Kidney epithelial cell (primary cell): ENCODE data around the gene EXPH5. TPM values are rescaled to one million over a fixed set of nuclear protein-coding genes. Genes with fewer than 3 reads are reported as not detected.
A peak's percentile ranks its signal among the peaks of the same experiment; 100 is the strongest.

Source experiments
- DNase-seq: peaks from one replicate; pipeline ENCODE4 v3.0.0-alpha.2; 2010; ENCODE audit warnings: low read depth
- H3K27me3 ChIP-seq: 2 replicates; pipeline ENCODE4 v1.6.0; 2011; ENCODE audit warnings: low read length; ENCODE audit not compliant: control insufficient read depth, insufficient read depth
- H3K36me3 ChIP-seq: 2 replicates; pipeline ENCODE4 v1.5.1; 2011; ENCODE audit warnings: low read length; ENCODE audit not compliant: control insufficient read depth, insufficient read depth
- H3K4me3 ChIP-seq: 2 replicates; pipeline ENCODE4 v1.5.1; 2011; ENCODE audit warnings: low read depth, mild to moderate bottlenecking, control low read depth, low read length
- total RNA-seq: library from RNA; depleted of rRNA; stranded (reverse); fragments of >200 nt; gene quantifications from 2 replicates; pipeline ENCODE4 v1.2.3, GENCODE V29; 2015
- TF ChIP-seq, protein P1 (sequence below): IDR thresholded peaks from 2 replicates; pipeline ENCODE4 v1.5.1; 2011; ENCODE audit warnings: mild to moderate bottlenecking, moderate library complexity, low read length, control low read depth, inconsistent platforms; ENCODE audit not compliant: insufficient read depth, poor library complexity, severe bottlenecking

The EXPH5 gene
- total RNA-seq, 1 donor from 2014 or later, result 8.5 TPM

DNA sequence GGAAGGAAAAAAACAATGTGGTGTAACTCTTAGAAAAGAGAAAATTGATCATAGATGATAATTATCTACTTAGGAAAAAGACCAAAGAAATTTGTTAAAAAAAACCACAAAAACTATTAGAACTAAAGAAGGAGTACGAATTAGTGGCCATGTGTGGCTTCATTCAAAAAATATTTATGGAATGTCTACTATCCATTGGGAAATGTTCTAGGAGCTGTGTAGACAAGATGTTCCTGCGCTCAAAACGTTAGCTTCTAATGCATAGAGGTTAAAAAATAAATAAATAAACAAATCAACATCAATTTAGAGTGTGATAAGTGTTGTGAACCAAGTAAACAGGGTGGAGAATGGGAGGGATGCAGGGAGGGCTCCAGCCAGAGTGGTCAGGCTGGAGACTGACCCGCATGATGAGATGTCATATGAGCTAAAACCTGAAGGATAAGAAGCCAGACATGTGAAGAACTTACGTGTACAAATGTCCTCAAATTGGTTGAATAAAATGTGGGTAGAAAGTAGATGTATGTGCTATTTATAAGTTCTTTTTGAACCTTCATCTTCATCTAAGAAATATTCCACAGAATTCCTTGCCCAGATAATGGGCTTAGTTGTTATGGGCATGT is 4.3 kb upstream of the EXPH5 start:
- Histone ChIP-seq H3K27me3 (no peaks in the 10 kb centered on the region), H3K36me3 (no peaks in the 10 kb centered on the region), H3K4me3 (no peak overlapping the region)
- TF ChIP-seq, protein P1, sequence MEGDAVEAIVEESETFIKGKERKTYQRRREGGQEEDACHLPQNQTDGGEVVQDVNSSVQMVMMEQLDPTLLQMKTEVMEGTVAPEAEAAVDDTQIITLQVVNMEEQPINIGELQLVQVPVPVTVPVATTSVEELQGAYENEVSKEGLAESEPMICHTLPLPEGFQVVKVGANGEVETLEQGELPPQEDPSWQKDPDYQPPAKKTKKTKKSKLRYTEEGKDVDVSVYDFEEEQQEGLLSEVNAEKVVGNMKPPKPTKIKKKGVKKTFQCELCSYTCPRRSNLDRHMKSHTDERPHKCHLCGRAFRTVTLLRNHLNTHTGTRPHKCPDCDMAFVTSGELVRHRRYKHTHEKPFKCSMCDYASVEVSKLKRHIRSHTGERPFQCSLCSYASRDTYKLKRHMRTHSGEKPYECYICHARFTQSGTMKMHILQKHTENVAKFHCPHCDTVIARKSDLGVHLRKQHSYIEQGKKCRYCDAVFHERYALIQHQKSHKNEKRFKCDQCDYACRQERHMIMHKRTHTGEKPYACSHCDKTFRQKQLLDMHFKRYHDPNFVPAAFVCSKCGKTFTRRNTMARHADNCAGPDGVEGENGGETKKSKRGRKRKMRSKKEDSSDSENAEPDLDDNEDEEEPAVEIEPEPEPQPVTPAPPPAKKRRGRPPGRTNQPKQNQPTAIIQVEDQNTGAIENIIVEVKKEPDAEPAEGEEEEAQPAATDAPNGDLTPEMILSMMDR, result no peak
- no peak for DNase-seq

DNA sequence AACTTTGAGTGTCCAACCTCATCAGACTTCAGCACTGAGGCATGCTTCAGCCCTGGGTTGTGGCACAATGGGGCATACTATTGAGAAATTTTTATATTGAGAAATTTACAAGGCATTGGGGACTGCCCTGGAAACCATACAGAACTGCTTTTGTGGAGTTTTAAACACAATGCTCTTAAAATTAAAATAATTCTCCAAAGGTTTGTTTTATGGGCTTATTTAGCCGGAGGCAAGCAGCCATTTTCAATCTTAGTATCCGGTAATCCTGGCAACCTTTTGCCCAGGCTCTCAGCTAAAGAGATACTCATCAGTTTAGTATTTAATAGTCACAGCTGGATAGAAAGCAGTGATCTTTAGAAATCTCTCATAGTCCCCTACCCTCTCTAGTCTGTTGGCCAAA is 3.1 kb upstream of the EXPH5 start:
- H3K36me3 ChIP-seq, result no peaks in the 10 kb centered on the region
- no peaks in the 10 kb centered on the region for H3K27me3 ChIP-seq
- H3K4me3 ChIP-seq, result no peak overlapping the region
- TF ChIP-seq, protein P1, result no peak
- no peak for DNase-seq

DNA sequence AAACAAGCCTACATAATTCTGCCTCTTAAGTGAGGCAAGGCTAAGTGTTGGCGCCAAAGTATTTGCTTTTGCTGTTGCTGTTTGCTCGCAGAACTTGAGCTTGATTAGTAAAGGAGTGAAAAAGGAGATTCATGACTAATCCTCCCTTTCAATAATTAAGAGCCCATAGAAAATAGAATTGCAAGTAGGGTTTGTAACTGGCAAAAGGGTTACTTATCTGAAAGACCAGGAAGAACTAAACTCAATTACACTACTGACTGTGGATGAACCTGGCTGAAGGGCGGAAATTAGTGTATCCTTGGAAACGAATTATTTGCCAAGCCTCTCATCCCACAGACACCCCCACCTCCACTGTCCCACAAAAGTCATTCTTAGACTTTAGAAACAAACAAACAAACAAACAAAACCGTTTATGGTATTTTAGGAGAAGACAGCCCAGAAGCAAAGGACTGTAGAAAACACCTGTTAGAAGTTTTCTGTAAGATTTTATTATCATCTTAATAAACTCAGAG is 411 bp upstream of the EXPH5 start:
- Histone ChIP-seq H3K27me3 (no peaks in the 10 kb centered on the region), H3K4me3 (peak overlapping the region; percentile 79), H3K36me3 (no peaks in the 10 kb centered on the region)
- DNase-seq, result no peak
- TF ChIP-seq, protein P1, result no peak

- Histone ChIP-seq H3K36me3 (no peaks in the 10 kb centered on the region), H3K4me3 (peak overlapping the region; percentile 79), H3K27me3 (no peaks in the 10 kb centered on the region)
- TF ChIP-seq, protein P1, result no peak
- no peak for DNase-seq
Measured at GRCh38 chr11:108592591-108593213, 866 bp downstream of the EXPH5 start.

- DNase-seq, result no peak
Measured at GRCh38 chr11:108591893-108592292, 1.7 kb downstream of the EXPH5 start.

More at GRCh38 chr11:108591893-108592292, 1.7 kb downstream of the EXPH5 start:
- H3K36me3 ChIP-seq, result no peaks in the 10 kb centered on the region
- no peaks in the 10 kb centered on the region for H3K27me3 ChIP-seq
- no peak overlapping the region for H3K4me3 ChIP-seq
- TF ChIP-seq, protein P1, result no peak
